GM13976 (cell line): Measurements from ENCODE around the gene WDR90.

Experiments
- DNase-seq: peaks from one replicate; pipeline ENCODE4 v3.0.0; 2012; ENCODE audit warnings: low spot score
- in situ Hi-C: fragments of 300-500 bp; cut with MboI; formaldehyde crosslinking; loops from one replicate; pipeline ENCODE4 v1.12.0; 2022; ENCODE audit warnings: low sequenced_read_pairs, mixed read lengths, inconsistent platforms; ENCODE audit not compliant: unreplicated experiment
- TF ChIP-seq, protein P1 (sequence below): IDR thresholded peaks from 2 replicates; pipeline ENCODE4 v1.5.1; 2012; ENCODE audit warnings: borderline replicate concordance, mild to moderate bottlenecking; ENCODE audit not compliant: insufficient read depth; ENCODE audit errors: extremely low read depth, missing control alignments, control extremely low read depth

Gene WDR90

GRCh38 chr16:620700-621525, 28.3 kb upstream of the WDR90 start:
- no peak for DNase-seq
- in situ Hi-C loops = no loop called here
- TF ChIP-seq, protein P1, sequence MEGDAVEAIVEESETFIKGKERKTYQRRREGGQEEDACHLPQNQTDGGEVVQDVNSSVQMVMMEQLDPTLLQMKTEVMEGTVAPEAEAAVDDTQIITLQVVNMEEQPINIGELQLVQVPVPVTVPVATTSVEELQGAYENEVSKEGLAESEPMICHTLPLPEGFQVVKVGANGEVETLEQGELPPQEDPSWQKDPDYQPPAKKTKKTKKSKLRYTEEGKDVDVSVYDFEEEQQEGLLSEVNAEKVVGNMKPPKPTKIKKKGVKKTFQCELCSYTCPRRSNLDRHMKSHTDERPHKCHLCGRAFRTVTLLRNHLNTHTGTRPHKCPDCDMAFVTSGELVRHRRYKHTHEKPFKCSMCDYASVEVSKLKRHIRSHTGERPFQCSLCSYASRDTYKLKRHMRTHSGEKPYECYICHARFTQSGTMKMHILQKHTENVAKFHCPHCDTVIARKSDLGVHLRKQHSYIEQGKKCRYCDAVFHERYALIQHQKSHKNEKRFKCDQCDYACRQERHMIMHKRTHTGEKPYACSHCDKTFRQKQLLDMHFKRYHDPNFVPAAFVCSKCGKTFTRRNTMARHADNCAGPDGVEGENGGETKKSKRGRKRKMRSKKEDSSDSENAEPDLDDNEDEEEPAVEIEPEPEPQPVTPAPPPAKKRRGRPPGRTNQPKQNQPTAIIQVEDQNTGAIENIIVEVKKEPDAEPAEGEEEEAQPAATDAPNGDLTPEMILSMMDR = no peak

GRCh38 chr16:621526-622105, 27.5 kb upstream of the WDR90 start:
- TF ChIP-seq, protein P1 = no peak
- no peak for DNase-seq
- in situ Hi-C loops = no loop called here

DNA sequence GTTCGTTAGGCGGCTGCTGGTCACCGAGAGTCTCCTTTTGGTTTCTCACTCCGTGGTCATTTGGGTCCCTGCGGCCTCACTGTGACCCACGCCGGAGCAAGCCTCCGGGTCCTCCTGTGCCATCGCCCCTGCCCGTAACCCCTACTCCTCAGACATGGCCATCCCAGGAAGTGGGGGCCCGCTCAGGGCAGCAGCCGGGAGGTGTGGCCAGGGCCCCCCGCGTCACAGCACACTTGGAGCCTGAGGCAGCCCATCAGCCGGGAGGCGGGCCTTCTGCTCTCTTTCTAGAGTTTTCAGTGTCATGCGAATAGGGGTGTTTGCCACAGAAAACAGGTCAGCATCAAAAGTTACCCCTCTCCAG, 26.3 kb upstream of the WDR90 start:
- TF ChIP-seq, protein P1 = no peak
- in situ Hi-C loops = no loop called here
- DNase-seq = no peak

GRCh38 chr16:624526-625070, 24.6 kb upstream of the WDR90 start:
- in situ Hi-C loops = no loop called here
- DNase-seq = no peak
- TF ChIP-seq, protein P1 = no peak

DNA sequence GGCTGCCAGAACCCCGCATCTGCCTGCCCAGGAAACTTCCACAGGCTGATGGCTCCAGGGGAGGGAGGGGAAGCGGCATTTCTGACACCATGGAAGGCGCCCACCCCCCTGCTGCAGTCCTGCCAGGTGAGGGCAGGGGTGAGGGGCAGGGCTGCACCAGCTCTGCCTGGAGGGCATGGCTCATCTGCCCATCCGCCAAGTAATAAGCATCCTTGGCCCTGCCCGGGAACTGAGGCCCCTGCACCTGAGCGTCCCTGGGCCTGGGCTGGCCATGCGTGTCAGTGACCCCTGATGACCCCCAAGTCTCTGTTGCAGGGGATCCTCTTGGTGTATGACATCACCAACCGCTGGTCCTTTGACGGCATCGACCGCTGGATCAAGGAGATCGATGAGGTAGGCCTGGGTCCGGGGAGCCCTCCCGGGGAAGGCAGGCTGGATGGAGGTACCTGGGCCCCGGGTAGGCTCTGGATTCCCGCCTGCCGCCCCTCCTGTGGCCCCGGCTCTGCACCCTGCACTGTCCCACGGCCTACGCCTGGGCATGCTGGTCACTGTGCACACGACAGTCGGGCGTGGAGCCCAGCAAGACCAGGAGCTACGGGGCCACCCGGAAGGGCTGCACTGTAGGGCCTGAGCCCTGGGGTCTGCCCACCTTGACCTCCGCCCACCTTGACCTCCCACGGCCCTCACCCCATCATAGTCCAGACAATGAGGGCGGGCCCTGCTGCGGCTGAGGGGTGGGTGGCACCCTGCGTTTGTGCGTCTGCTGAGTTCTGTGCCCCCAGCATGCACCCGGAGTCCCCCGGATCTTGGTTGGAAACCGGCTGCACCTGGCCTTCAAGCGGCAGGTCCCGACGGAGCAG, 23.8 kb upstream of the WDR90 start:
- in situ Hi-C loops = no loop called here
- DNase-seq = no peak
- TF ChIP-seq, protein P1 = no peak

DNA sequence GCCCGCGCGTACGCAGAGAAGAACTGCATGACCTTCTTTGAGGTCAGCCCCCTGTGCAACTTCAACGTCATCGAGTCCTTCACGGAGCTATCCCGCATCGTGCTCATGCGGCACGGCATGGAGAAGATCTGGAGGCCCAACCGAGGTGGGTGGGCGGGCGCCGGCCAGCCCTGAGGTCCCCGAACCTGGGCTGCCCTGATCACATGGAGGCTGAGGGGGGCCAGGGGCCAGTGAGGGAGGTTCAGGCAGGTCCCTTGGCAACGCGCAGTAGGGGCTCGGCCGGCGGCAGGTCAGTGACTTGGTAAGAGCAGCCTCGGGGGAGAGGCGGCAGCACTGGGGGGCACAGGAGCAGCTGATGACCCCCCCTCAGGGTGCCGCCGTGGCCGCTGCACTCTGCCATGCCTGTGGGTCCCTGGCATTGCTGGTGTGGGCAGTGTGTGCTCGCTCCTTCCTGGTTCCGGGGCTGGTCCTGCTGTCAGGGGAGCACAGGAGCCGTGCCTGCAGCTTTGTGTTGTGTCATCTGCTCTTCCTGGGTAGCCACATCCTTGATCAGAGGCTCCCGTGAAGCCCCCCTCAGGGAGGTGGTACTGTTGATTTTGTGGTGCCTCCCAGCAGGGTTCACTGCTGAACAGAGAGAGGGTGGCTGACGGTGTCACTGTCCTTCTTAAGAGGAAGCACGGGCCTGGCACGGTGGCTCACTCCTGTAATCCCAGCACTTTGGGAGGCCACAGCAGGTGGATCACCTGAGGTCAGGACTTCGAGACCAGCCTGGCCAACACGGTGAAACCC, 23.0 kb upstream of the WDR90 start:
- no peak for DNase-seq
- in situ Hi-C loops = no loop called here
- TF ChIP-seq, protein P1 = no peak
